Measurements from ENCODE around the gene RHBDL3. TPM values are rescaled to one million over a fixed set of nuclear protein-coding genes. Genes with fewer than 3 reads are reported as not detected.

RHBDL3 gene
- polyA plus RNA-seq, 1 donor from 2014 or later = 0.25 TPM

GRCh38 chr17:32285746-32286517, 20.3 kb downstream of the RHBDL3 start:
- Histone ChIP-seq H3K36me3 (ENCODE audit: insufficient read depth, low read length) (no peaks in the 10 kb centered on the region), H3K4me2 (ENCODE audit: low read length) (no peak overlapping the region), H3K4me3 (ENCODE audit: low read length) (no peak overlapping the region), H3K9me3 (ENCODE audit: low read length) (no peaks in the 10 kb centered on the region), H4K20me1 (ENCODE audit: insufficient read depth) (no peaks in the 10 kb centered on the region), H3F3A (ENCODE audit: insufficient read depth, low read length, poor library complexity, severe bottlenecking) (no peaks in the 10 kb centered on the region), H3K9ac (ENCODE audit: low read length) (no peak overlapping the region), H2AFZ (ENCODE audit: low read depth, low read length) (no peak overlapping the region), H3K27ac (ENCODE audit: low read length) (no peak overlapping the region), H3K9me2 (ENCODE audit: insufficient read depth, low read length) (no peaks in the 10 kb centered on the region), H3K27me3 (ENCODE audit: insufficient read depth, low read depth, low read length) (no peaks in the 10 kb centered on the region), H3K79me2 (replicated peaks; ENCODE audit: insufficient read depth, low read length) (no peaks in the 10 kb centered on the region)
- no peak for TF ChIP-seq TAF1 (IDR thresholded peaks at IDR 0.05; ENCODE audit: low read depth)
- no peak for TF ChIP-seq EP300 (conservative IDR thresholded peaks at IDR 0.05; ENCODE audit: poor library complexity, severe bottlenecking)
- TF ChIP-seq, protein P1, sequence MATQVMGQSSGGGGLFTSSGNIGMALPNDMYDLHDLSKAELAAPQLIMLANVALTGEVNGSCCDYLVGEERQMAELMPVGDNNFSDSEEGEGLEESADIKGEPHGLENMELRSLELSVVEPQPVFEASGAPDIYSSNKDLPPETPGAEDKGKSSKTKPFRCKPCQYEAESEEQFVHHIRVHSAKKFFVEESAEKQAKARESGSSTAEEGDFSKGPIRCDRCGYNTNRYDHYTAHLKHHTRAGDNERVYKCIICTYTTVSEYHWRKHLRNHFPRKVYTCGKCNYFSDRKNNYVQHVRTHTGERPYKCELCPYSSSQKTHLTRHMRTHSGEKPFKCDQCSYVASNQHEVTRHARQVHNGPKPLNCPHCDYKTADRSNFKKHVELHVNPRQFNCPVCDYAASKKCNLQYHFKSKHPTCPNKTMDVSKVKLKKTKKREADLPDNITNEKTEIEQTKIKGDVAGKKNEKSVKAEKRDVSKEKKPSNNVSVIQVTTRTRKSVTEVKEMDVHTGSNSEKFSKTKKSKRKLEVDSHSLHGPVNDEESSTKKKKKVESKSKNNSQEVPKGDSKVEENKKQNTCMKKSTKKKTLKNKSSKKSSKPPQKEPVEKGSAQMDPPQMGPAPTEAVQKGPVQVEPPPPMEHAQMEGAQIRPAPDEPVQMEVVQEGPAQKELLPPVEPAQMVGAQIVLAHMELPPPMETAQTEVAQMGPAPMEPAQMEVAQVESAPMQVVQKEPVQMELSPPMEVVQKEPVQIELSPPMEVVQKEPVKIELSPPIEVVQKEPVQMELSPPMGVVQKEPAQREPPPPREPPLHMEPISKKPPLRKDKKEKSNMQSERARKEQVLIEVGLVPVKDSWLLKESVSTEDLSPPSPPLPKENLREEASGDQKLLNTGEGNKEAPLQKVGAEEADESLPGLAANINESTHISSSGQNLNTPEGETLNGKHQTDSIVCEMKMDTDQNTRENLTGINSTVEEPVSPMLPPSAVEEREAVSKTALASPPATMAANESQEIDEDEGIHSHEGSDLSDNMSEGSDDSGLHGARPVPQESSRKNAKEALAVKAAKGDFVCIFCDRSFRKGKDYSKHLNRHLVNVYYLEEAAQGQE (IDR thresholded peaks at IDR 0.05; ENCODE audit: borderline replicate concordance) = no peak
- TF ChIP-seq EZH2 (IDR thresholded peaks at IDR 0.05; ENCODE audit: borderline replicate concordance, insufficient read depth, low read length, poor library complexity, severe bottlenecking) = no peak
- no peak for TF ChIP-seq SMC3 (conservative IDR thresholded peaks at IDR 0.05; ENCODE audit: poor library complexity)

GRCh38 chr17:32286518-32286900, 20.9 kb downstream of the RHBDL3 start:
- no peak overlapping the region for H3K27ac ChIP-seq (ENCODE audit: low read length)
- no peaks in the 10 kb centered on the region for H4K20me1 ChIP-seq (ENCODE audit: insufficient read depth)
- no peak overlapping the region for H3K9ac ChIP-seq (ENCODE audit: low read length)
- no peaks in the 10 kb centered on the region for H3F3A ChIP-seq (ENCODE audit: insufficient read depth, low read length, poor library complexity, severe bottlenecking)
- H3K36me3 ChIP-seq (ENCODE audit: insufficient read depth, low read length) = no peaks in the 10 kb centered on the region
- no peak overlapping the region for H3K4me2 ChIP-seq (ENCODE audit: low read length)
- no peaks in the 10 kb centered on the region for H3K27me3 ChIP-seq (ENCODE audit: insufficient read depth, low read depth, low read length)
- no peaks in the 10 kb centered on the region for H3K9me3 ChIP-seq (ENCODE audit: low read length)
- H2AFZ ChIP-seq (ENCODE audit: low read depth, low read length) = no peak overlapping the region
- H3K4me3 ChIP-seq (ENCODE audit: low read length) = no peak overlapping the region
- no peaks in the 10 kb centered on the region for H3K79me2 ChIP-seq (replicated peaks; ENCODE audit: insufficient read depth, low read length)
- TF ChIP-seq POLR2AphosphoS5 (IDR thresholded peaks at IDR 0.05) = no peak
- TF ChIP-seq, protein P2, sequence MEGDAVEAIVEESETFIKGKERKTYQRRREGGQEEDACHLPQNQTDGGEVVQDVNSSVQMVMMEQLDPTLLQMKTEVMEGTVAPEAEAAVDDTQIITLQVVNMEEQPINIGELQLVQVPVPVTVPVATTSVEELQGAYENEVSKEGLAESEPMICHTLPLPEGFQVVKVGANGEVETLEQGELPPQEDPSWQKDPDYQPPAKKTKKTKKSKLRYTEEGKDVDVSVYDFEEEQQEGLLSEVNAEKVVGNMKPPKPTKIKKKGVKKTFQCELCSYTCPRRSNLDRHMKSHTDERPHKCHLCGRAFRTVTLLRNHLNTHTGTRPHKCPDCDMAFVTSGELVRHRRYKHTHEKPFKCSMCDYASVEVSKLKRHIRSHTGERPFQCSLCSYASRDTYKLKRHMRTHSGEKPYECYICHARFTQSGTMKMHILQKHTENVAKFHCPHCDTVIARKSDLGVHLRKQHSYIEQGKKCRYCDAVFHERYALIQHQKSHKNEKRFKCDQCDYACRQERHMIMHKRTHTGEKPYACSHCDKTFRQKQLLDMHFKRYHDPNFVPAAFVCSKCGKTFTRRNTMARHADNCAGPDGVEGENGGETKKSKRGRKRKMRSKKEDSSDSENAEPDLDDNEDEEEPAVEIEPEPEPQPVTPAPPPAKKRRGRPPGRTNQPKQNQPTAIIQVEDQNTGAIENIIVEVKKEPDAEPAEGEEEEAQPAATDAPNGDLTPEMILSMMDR (IDR thresholded peaks at IDR 0.05; ENCODE audit: poor library complexity, severe bottlenecking) = no peak
- TF ChIP-seq RAD21 (conservative IDR thresholded peaks at IDR 0.05) = no peak
- no peak for TF ChIP-seq EP300 (conservative IDR thresholded peaks at IDR 0.05; ENCODE audit: poor library complexity, severe bottlenecking)
- TF ChIP-seq MXI1 (conservative IDR thresholded peaks at IDR 0.05; ENCODE audit: poor library complexity, severe bottlenecking) = no peak
- no peak for TF ChIP-seq EZH2 (IDR thresholded peaks at IDR 0.05; ENCODE audit: borderline replicate concordance, insufficient read depth, low read length, poor library complexity, severe bottlenecking)
- no peaks in the 10 kb centered on the region for H3K9me2 ChIP-seq (ENCODE audit: insufficient read depth, low read length)
